WTC11 (cell line): Measurements from ENCODE around the gene SKIC8. TPM values are rescaled to one million over a fixed set of nuclear protein-coding genes. Genes with fewer than 3 reads are reported as not detected.

Experiments used
- ATAC-seq: fragments of 200-7000 bp; cut with Tn5 transposase; 2 replicates; pipeline ENCODE4 v1.10.0; 2021; ENCODE audit warnings: mild to moderate bottlenecking, moderate library complexity
- CTCF ChIA-PET: fragments of 300-600 bp; sonication (Branson Sonifier 250); formaldehyde crosslinking; loops from one replicate; lab custom pipeline; 2021; ENCODE audit warnings: antibody characterized with exemption; lab: Charles Lee
- POLR2A ChIA-PET: fragments of 350-600 bp; sonication (Branson Sonifier 250); formaldehyde crosslinking; loops from one replicate; lab custom pipeline; 2021; ENCODE audit warnings: antibody characterized with exemption; lab: Charles Lee
- DNase-seq: peaks from one replicate; pipeline ENCODE4 v3.0.0; 2021; ENCODE audit warnings: low spot score
- H3K27ac Mint-ChIP-seq: 2 replicates; pipeline ENCODE4 v1.8.0; 2021; ENCODE audit warnings: mixed read lengths
- H3K27me3 Mint-ChIP-seq: 2 replicates; pipeline ENCODE4 v1.8.0; 2021; ENCODE audit warnings: low read depth, mild to moderate bottlenecking, moderate library complexity, mixed read lengths
- H3K36me3 Mint-ChIP-seq: 2 replicates; pipeline ENCODE4 v1.8.0; 2021; ENCODE audit warnings: mixed read lengths
- H3K4me1 Mint-ChIP-seq: 2 replicates; pipeline ENCODE4 v1.8.0; 2022; ENCODE audit warnings: mixed read lengths
- H3K4me3 Mint-ChIP-seq: 2 replicates; pipeline ENCODE4 v1.8.0; 2021; ENCODE audit warnings: mild to moderate bottlenecking, moderate library complexity, mixed read lengths
- H3K9me3 Mint-ChIP-seq: 2 replicates; pipeline ENCODE4 v1.8.0; 2021; ENCODE audit warnings: mixed read lengths
- CBFB ChIP-seq: sonication (generic); formaldehyde crosslinking; IDR thresholded peaks from 2 replicates; pipeline ENCODE4 v1.8.1; 2022; ENCODE audit warnings: mild to moderate bottlenecking, low read depth, missing genetic modification reagents
- FOXK1 ChIP-seq: sonication (generic); formaldehyde crosslinking; IDR thresholded peaks from 2 replicates; pipeline ENCODE4 v1.8.0; 2022; ENCODE audit warnings: mild to moderate bottlenecking, moderate library complexity, missing genetic modification reagents
- FOXP1 ChIP-seq: sonication (generic); formaldehyde crosslinking; IDR thresholded peaks from 2 replicates; pipeline ENCODE4 v1.8.0; 2022; ENCODE audit warnings: missing genetic modification reagents, mild to moderate bottlenecking, moderate library complexity, borderline replicate concordance
- GTF2I ChIP-seq: fragments of 250-450 bp; sonication (Bioruptor Pico); conservative IDR thresholded peaks from 2 replicates; pipeline ENCODE4 v1.4.0; 2021; ENCODE audit warnings: mild to moderate bottlenecking
- HMGXB4 ChIP-seq: sonication (generic); formaldehyde crosslinking; IDR thresholded peaks from 2 replicates; pipeline ENCODE4 v1.8.1; 2023; ENCODE audit warnings: mild to moderate bottlenecking, moderate library complexity, missing genetic modification reagents
- JAZF1 ChIP-seq: fragments of 250-450 bp; sonication (Bioruptor Pico); IDR thresholded peaks from 2 replicates; pipeline ENCODE4 v1.9.0; 2021; ENCODE audit warnings: moderate library complexity, mild to moderate bottlenecking, inconsistent platforms
- JUN ChIP-seq: sonication (generic); formaldehyde crosslinking; IDR thresholded peaks from 2 replicates; pipeline ENCODE4 v1.8.0; 2023; ENCODE audit warnings: mild to moderate bottlenecking, missing genetic modification reagents
- NFE2L1 ChIP-seq: sonication (generic); formaldehyde crosslinking; IDR thresholded peaks from 2 replicates; pipeline ENCODE4 v1.8.1; 2023; ENCODE audit warnings: missing genetic modification reagents
- PRRX2 ChIP-seq: fragments of 250-450 bp; sonication (Bioruptor Pico); IDR thresholded peaks from 2 replicates; pipeline ENCODE4 v1.8.0; 2021; ENCODE audit warnings: mild to moderate bottlenecking
- SP1 ChIP-seq: sonication (generic); formaldehyde crosslinking; conservative IDR thresholded peaks from 2 replicates; pipeline ENCODE4 v1.8.1; 2022; ENCODE audit warnings: missing genetic modification reagents
- TP53 ChIP-seq: sonication (generic); formaldehyde crosslinking; IDR thresholded peaks from 2 replicates; pipeline ENCODE4 v1.8.1; 2023; ENCODE audit warnings: mild to moderate bottlenecking, missing genetic modification reagents
- ZNF138 ChIP-seq: sonication (generic); formaldehyde crosslinking; conservative IDR thresholded peaks from 2 replicates; pipeline ENCODE4 v1.8.1; 2022; ENCODE audit warnings: mild to moderate bottlenecking, moderate library complexity, missing genetic modification reagents
- ZNF263 ChIP-seq: sonication (generic); formaldehyde crosslinking; IDR thresholded peaks from 2 replicates; pipeline ENCODE4 v1.8.1; 2022; ENCODE audit warnings: low read depth, mild to moderate bottlenecking, moderate library complexity, missing genetic modification reagents
- ZNF281 ChIP-seq: sonication (generic); formaldehyde crosslinking; IDR thresholded peaks from 2 replicates; pipeline ENCODE4 v1.8.0; 2023; ENCODE audit warnings: mild to moderate bottlenecking, missing genetic modification reagents
- ZNF317 ChIP-seq: sonication (generic); formaldehyde crosslinking; IDR thresholded peaks from 2 replicates; pipeline ENCODE4 v1.8.1; 2023; ENCODE audit warnings: low read depth, mild to moderate bottlenecking, moderate library complexity, missing genetic modification reagents, borderline replicate concordance
- total RNA-seq: library from RNA; stranded (reverse); gene quantifications from 3 replicates; pipeline ENCODE4 v1.2.3, GENCODE V29; 2021
- TF ChIP-seq, protein P1 (sequence below): fragments of 250-450 bp; sonication (Bioruptor Pico); conservative IDR thresholded peaks from 2 replicates; pipeline ENCODE4 v1.9.0; 2021; ENCODE audit warnings: mild to moderate bottlenecking
- TF ChIP-seq, protein P2 (sequence below): fragments of 250-450 bp; sonication (Bioruptor Pico); IDR thresholded peaks from 2 replicates; pipeline ENCODE4 v1.9.0; 2021; ENCODE audit warnings: mild to moderate bottlenecking

Gene SKIC8
- total RNA-seq, 1 experiment from 2014 or later, result 55.6 TPM

GRCh38 chr15:78322724-78323521, 23.5 kb upstream of the SKIC8 start (continued):
- TF ChIP-seq HMGXB4, result no peak
- TF ChIP-seq ZNF138 (CRISPR knock-in tag), result no peak
- TF ChIP-seq, protein P1, sequence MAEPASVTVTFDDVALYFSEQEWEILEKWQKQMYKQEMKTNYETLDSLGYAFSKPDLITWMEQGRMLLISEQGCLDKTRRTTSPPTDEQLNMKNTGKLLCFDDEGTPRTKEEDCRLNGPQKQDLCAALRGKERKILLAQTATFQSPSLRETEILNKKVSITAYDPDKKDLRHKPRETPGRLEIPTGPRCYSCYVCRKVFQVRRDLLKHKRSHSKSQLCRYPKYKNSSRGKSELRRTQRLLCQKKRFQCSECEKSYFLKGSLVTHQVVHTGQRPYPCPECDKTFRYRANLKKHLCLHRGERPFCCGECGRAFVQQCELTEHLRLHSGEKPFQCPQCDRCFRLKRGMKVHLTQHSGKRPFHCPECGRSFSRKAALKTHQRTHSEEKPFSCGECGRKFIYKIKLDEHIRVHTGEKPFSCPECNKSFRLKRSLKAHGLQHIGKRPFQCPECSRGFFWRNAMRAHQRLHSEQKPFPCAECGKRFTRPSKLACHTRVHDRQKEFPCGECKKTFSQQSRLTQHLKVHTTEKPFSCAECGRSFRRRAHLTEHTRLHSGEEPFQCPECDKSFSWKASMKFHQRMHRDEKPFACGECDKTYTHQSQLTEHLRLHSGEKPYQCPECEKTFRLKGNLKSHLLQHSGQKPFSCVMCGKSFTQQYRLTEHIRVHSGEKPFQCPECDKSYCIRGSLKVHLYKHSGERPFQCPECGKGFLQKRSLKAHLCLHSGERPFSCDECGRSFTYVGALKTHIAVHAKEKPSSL (CRISPR knock-in tag), result no peak

DNA sequence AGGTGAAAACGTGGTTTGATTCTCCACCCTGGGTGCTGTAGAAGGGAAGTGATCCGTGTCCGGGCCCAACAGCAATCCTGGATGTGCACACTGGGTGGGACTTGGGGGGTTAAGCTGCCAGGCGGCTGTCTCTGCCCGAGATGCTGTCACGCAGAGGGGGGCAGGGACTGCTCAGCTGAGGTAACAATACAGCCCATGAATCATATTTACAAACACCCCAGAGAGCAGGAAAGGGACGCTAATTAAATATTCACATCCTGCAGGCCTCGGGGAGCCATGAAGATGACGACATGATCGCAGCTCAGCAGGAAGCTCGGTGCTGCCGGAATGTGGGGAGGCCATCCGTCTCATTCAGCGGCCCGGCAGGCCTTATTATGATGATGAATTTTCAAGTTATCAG, 22.8 kb upstream of the SKIC8 start:
- no peak for DNase-seq
- H3K4me1 Mint-ChIP-seq, result peaks cover 41% of the 10 kb centered on the region
- 0 out of 2 replicates have a peak, but pooled peaks have one; percentile 44 for TF ChIP-seq ZNF281 (CRISPR knock-in tag)
- no peak for TF ChIP-seq FOXP1 (CRISPR knock-in tag)
- TF ChIP-seq FOXK1 (CRISPR knock-in tag), result no peak
- no peak for TF ChIP-seq HMGXB4
- TF ChIP-seq TP53 (CRISPR knock-in tag), result 0 out of 2 replicates have a peak, but pooled peaks have one; percentile 59

GRCh38 chr15:78321786-78322185, 22.4 kb upstream of the SKIC8 start:
- DNase-seq (no peak), ATAC-seq (peak; percentile 12)
- no peaks in the 10 kb centered on the region for H3K36me3 Mint-ChIP-seq
- TF ChIP-seq JUN (no peak), ZNF317 (CRISPR knock-in tag) (no peak), NFE2L1 (CRISPR knock-in tag) (no peak), JAZF1 (CRISPR knock-in tag) (no peak), GTF2I (no peak), ZNF263 (CRISPR knock-in tag) (no peak), CBFB (CRISPR knock-in tag) (no peak), HMGXB4 (no peak), SP1 (no peak), PRRX2 (no peak)
- TF ChIP-seq, protein P2, sequence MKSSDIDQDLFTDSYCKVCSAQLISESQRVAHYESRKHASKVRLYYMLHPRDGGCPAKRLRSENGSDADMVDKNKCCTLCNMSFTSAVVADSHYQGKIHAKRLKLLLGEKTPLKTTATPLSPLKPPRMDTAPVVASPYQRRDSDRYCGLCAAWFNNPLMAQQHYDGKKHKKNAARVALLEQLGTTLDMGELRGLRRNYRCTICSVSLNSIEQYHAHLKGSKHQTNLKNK, result no peak
- no peak overlapping the region; the same call in 1 of the 2 replicates for H3K4me3 Mint-ChIP-seq
- H3K9me3 Mint-ChIP-seq, result no peaks in the 10 kb centered on the region
- H3K27ac Mint-ChIP-seq, result peak overlapping the region; percentile 54; the same call in 1 of the 2 replicates
- H3K4me1 Mint-ChIP-seq, result peaks cover 45% of the 10 kb centered on the region
- H3K27me3 Mint-ChIP-seq, result no peaks in the 10 kb centered on the region
- ChIA-PET POLR2A (no interaction called here), CTCF (interaction anchor here (0.8 to 2.5 kb wide), 9 partner anchors 10 to 419 kb away, joined by 3 to 13 read pairs (median 5); partner anchors contain the start of gene CRABP1)

More for the DNA sequence above, 22.8 kb upstream of the SKIC8 start:
- Mint-ChIP-seq H3K36me3 (no peaks in the 10 kb centered on the region), H3K4me3 (no peak overlapping the region; the same call in 1 of the 2 replicates), H3K27me3 (no peaks in the 10 kb centered on the region), H3K27ac (peak overlapping the region; percentile 54), H3K9me3 (no peaks in the 10 kb centered on the region)
- CTCF ChIA-PET, result interaction anchor here (0.6 to 2.5 kb wide), 9 partner anchors 10 to 505 kb away, joined by 3 to 13 read pairs (median 4); partner anchors contain the start of gene CRABP1
- POLR2A ChIA-PET, result no interaction called here
- peak; percentile 34 for ATAC-seq
